Right ventricle myocardium inferior (tissue), 1 donor: ENCODE results near the gene SIRT5. TPM values are rescaled to one million over a fixed set of nuclear protein-coding genes. Genes with fewer than 3 reads are reported as not detected.
A peak's percentile ranks its signal among the peaks of the same experiment; 100 is the strongest.

Source experiments
- ATAC-seq: fragments of 200-7000 bp; cut with Tn5 transposase; one replicate; pipeline ENCODE4 v1.9.1; 2020; ENCODE audit warnings: mild to moderate bottlenecking, moderate library complexity
- DNase-seq: peaks from one replicate; pipeline ENCODE4 v3.0.0; 2021; ENCODE audit errors: missing footprints
- intact Hi-C: fragments of 100-400 bp; cut with DNase I; formaldehyde crosslinking; loops from one replicate; pipeline ENCODE4 v1.11.0; 2022
- total RNA-seq: library from RNA; stranded (reverse); fragmentation: NEBNext Ultra II Directional; extraction: Animal tissue kit (Norgen Biotek cat#: 25700); gene quantifications from one replicate; pipeline ENCODE4 v1.2.1, GENCODE V29; 2021
- donor health status: DM: no; HTN: yes; CAD: no; lungs with severe emphysema.

SIRT5 gene
- total RNA-seq, 1 donor from 2014 or later = 50.8 TPM

DNA sequence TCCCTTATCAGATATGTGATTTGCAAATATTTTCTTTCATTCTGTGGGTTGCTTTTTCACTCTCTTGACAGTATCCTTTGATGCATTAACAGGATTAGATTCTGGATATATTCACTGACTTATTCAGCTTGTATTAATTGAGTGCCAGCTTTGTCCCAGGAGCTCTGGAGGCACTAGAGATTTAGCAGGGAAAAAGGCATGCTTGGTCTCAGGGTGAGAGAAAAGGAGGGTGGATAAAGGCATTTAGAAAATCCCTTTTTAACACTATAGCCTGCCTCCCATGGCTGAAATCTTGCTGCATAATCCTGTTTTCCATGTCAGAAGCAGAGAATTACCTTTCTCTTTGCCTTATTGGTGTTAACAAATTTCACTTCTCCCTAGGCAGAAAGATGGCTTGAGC, 28.5 kb upstream of the SIRT5 start:
- no peak for ATAC-seq

DNA sequence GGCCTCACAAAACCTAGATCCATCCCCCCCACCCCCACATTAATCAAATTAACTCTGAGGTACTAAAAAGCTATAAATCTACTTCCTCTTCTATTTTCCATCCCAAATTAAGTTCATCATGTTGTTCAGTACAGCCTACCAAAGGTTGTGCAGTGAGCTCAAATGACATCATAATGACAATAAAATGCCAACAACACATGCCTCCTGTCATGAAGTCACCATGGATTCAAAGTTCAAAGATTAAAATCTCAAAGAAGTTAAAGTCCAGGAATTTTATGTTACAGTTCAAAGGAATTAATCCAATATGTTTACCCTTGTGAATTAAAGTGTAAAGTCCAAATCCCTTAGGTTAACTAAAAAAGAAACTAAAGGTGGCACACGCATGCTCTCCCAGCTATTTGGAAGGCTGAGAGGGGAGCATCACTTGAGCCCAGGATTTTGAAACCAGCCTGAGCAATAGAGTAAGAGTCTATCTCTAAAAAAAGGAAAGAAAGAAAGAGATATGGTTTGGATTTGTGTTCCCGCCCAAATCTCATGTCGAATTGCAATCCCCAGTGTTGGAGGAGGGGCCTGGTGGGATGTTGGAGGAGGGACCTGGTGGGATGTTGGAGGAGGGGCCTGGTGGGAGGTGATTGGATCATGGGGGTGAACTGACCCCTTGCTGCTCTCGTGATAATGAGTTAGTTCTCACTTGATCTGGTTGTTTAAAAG, 25.7 kb upstream of the SIRT5 start:
- intact Hi-C loops = no loop called here
- DNase-seq (no peak), ATAC-seq (no peak)

More for the DNA sequence above, 28.5 kb upstream of the SIRT5 start:
- intact Hi-C loops = no loop called here
- DNase-seq = no peak

DNA sequence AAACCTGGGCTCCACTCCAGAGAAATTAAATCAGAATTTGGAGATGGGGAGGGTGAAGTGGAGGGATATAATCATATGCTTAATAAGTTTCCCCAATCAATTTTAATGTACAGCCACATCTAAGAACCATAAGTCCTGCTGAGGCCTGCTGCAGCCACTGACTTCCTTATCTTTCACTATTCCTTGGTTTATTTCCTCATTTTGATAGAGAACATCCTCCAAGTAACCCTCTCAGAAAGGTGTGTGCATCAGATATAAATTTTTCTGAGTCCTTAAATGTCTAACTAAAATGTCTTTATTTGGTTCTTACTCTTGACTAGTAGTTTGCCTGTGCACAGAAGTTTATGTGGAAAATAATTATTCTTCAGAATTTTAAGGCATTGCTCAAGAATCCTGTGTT, 23.7 kb upstream of the SIRT5 start:
- intact Hi-C loops = no loop called here
- ATAC-seq (no peak), DNase-seq (no peak)

DNA sequence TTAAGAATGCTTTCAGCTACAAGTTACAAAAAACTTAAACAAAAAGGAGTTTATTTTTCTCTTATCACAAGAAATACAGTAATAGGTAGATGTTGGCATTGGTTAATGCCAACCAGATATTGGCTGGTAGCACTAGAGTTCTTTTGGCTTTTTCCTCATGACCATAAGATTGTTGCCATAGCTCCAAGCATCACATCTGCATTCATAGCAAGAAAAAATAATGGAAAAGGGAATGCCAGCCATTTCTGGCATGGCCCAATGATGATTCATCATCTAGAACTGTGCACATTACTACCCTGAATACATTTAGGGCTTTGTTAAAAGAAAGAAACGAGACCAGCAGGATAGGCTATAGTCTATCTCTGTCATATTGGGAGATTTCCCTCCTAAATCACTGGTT, 20.8 kb upstream of the SIRT5 start:
- ATAC-seq (no peak), DNase-seq (no peak)
- intact Hi-C loops = no loop called here

DNA sequence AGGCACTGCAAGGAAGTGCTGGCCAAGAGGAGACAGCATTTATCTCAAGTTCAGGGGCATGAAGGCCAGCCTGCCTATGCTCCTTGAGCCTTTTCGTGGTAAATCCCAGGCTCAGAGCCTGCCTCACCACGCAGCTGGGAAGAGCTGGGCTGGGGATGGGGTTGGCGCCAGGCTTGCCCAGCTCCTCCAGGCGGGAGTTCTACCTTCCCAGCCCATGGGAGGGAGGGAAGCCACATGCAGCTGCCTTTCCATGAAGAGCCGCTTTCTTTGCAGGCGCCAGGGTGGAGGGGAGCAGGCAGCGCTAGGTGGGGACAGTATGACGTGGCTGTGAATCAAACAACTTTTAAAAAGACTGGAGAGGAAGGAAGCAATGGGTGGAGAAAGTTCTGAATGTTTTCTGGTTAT, 19.5 kb upstream of the SIRT5 start:
- ATAC-seq (peak; percentile 64), DNase-seq (no peak)
- intact Hi-C loops = no loop called here

DNA sequence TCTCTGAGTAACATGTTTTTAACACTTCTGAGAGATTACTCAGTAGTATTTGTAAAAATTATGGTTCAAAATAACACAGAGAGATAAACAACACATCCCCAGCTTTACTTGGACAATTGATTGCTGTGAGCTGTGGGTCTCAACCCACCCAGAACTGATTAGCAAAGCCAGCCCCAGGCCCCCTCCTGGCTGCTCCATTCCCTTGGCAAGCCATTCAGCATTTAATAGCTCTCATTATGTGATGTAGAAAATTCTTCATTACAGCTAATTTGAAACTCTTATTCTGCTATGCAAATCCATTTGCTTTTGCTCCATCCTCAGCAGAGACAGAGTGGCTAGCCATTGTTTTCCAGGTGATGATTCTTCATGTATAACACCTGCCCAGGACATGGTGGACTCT, 16.6 kb upstream of the SIRT5 start:
- intact Hi-C loops = no loop called here
- no peak for DNase-seq
- ATAC-seq = no peak

GRCh38 chr6:13558718-13559117, 15.7 kb upstream of the SIRT5 start:
- DNase-seq (no peak), ATAC-seq (no peak)
- intact Hi-C loops = no loop called here

DNA sequence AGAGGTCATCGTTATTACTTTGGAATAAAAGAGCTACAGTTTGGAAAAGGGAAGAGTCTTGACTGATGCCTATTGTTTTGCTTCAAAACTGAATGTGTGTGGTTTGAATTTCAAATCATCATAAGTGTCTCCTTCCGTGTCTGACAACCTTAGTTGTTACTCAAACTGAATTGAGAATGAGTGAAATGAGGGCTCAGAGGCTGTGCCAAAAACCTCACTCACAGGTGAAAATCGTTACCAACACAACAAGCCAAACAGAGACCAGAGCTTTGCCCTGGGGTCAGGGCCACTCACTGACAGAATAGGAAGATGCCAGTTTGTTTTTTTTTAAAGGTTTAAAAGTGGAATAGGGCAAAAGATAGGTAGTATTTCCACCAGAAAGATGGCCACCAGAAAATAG, 15.2 kb upstream of the SIRT5 start:
- no peak for DNase-seq
- ATAC-seq = no peak
- intact Hi-C loops = no loop called here

DNA sequence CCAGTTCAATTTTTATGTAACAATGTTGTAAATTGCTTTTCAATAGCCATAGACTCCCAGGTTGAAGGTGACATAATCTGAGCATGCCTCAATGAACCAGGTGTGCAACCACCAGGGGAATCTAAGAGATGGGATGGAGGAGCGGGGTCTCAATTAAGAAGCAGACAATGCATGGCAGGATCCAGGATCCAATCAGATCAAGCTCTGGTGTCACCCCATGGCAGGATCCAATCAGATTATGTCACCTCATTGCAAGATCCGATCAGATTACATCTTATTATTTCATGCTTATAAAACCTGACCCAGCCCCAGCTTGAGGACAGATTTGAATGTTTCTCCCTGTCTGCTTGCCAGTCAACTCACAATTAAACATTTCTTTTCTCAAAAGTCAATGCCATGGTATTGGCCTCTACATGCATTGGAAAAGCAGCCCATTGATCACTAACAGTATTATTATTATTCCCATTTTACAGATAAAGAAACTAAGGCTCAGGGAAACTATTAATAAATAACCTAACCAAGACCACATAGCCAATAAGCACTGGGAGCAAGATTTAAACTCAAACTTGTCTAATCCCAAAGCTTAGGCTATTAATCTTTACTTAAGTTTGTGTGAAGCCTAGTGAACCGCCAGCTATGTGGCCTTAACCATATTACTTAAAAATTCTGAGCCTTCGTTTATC, 14.3 kb upstream of the SIRT5 start:
- intact Hi-C loops = no loop called here
- ATAC-seq = no peak
- DNase-seq = no peak

- ATAC-seq (no peak), DNase-seq (no peak)
- intact Hi-C loops = no loop called here
These were observed 13.8 kb upstream of the SIRT5 start for GRCh38 chr6:13560651-13561044.

DNA sequence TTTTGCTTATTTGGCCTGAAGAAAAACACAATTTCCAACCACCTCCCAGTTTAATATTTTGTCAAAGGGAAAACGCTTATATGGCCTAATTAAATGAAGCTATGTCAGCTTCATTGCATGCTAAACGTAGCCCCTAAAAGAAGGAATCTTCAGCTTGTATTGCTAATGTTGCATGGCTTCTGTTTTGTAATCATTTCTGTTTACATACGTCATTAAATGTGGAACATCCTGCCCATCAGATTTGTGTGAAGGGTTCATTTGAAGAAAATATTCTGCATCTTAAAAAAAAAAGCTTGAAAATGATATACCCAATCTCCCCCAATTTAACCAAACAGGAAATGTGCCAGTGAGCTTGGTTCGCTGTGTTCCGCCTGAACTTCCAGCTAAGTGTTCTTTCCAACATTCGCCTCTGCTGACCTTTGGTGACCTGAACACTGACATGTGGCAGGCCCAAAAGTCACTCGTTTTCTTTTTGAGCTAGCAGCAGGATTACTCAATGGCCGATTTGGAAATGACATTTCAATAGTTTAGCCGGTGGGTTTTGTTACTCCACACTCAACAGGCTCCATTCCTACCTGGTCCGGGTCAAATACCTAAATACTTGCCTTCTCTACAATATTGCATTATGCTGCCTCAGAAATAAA, 12.7 kb upstream of the SIRT5 start:
- intact Hi-C loops = no loop called here
- DNase-seq (no peak), ATAC-seq (peak; percentile 54)

GRCh38 chr6:13563009-13563408, 11.4 kb upstream of the SIRT5 start:
- intact Hi-C loops = no loop called here
- DNase-seq (no peak), ATAC-seq (no peak)

- ATAC-seq (no peak), DNase-seq (no peak)
- intact Hi-C loops = no loop called here
These were observed 8.5 kb upstream of the SIRT5 start for GRCh38 chr6:13565921-13566320.

DNA sequence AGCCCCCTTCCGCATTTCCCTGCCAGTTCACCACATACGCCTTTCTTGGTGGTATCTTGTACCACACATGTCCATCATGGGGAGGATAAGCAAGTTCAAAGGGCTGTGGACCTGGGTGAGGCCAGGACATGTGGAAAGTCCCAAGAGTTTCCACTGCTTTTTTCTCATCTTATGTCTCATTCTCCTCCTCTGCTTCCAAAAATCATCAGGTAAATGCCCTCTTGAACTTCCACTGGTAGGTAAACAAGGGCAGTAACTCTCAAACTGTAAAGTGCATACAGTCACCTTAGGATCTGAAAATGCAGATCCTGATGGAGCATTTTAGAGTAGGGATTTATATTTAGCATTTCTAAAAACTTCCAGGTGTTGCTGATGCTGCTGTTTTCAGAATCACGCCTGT, 7.9 kb upstream of the SIRT5 start:
- DNase-seq (no peak), ATAC-seq (no peak)
- intact Hi-C loops = no loop called here

DNA sequence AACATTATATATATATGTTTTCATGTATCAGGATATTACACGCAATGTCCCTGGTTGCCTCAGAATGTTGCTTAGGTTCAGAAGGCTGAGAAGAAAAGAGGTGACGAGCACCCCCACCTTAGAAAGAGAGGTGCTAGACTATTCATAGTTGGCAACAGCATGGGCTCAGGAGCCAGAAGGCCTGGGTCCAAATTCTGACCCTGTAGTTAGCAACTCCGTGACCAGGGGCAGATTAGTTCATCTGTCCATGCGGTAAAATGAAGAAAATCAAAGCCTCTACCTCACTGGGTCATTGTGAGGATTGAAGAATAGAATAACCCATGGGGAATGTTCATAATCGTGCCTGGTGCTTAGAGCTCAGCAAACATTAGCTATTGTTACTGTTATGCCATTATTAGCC, 5.4 kb upstream of the SIRT5 start:
- ATAC-seq = no peak

DNA sequence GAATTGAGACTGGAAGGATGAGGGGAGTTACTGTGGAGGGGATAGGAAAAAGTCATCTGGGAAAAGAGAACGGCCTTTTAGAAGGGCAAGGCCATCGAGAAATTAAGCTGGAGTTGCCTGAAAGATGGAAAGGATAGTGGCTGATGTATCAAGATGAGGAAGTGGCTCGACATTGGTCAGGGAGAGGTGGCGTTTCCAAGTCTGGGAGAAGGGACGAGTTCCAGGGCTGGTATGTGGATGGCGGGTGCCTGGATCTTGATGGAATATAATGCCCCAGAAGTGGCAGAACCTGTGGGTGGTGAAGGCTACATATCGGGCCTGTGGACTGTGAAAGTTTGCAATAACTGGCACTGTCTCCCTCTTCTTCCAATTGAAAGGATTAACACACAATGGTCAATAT, 2.2 kb upstream of the SIRT5 start:
- intact Hi-C loops = no loop called here
- ATAC-seq (no peak), DNase-seq (no peak)

More for the DNA sequence above, 5.4 kb upstream of the SIRT5 start:
- intact Hi-C loops = no loop called here
- no peak for DNase-seq

DNA sequence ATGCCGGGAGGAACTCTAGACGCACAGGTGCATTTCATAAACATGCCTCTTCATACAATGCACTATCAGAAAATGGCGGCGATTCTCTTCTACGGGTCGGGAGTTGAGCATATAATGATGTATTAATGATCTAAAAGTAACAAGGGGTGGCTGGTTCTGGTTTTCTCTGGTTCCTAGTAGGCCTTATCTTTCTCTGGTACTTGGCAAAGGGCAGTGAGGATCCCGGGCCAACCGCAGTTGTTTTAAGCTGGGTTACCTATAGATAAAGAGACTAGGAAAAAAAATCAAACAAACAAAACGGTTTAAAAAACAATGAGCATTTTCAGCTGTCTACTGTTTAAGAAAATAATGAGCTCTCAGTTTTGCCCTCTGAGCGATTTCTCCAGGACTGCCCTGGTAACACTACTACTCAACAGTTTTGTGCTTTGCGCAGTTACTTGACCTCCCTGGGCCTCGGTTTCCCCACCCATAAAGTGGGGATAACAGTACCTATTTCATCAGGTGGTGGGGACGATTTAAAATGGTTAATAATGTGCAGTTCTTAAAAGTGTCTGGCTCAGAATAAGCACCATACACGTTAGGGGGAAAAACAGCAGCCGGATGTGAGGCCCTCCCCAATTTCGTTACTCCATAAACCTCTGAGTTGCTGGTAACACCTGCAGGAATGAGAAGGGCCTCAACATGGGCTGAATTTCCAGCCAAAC, 1.3 kb upstream of the SIRT5 start:
- DNase-seq (no peak), ATAC-seq (no peak)

GRCh38 chr6:13573669-13574110, 711 bp upstream of the SIRT5 start:
- intact Hi-C loops = loop anchor here (2.0 kb wide), 2 partner anchors 35 to 87 kb away; partner anchors contain the start of gene GFOD1
- DNase-seq = no peak
- no peak for ATAC-seq

More for the DNA sequence above, 1.3 kb upstream of the SIRT5 start:
- intact Hi-C loops = no loop called here

GRCh38 chr6:13574149-13574570, 241 bp upstream of the SIRT5 start:
- intact Hi-C loops = loop anchor here (2.0 kb wide), 2 partner anchors 35 to 87 kb away; partner anchors contain the start of gene GFOD1
- ATAC-seq = peak; percentile 96
- DNase-seq = peak; percentile 96
